Endothelial cell of umbilical vein (primary cell): ENCODE data around the gene CEP70.
"Not testable (repeated sequence)": the region's sequence is repeated elsewhere in the genome, so short reads cannot be mapped to it uniquely, and the experiment has no call there.

Experiments
- CTCF ChIP-seq, 2 donors: IDR thresholded peaks; 1 replicate in 1 of 2; 2 replicates in 1 of 2; pipeline ENCODE4 v1.5.1; 2011; ENCODE audit warnings: low read length in 2 of 2, mild to moderate bottlenecking in 2 of 2, moderate library complexity in 2 of 2, control low read depth in 1 of 2, inconsistent platforms in 1 of 2, low read depth in 1 of 2; ENCODE audit not compliant: insufficient read depth in 1 of 2; ENCODE audit errors: extremely low read depth in 1 of 2
- GATA2 ChIP-seq: IDR thresholded peaks from 2 replicates; pipeline ENCODE4 v1.7.0; 2011; ENCODE audit warnings: low read depth, mild to moderate bottlenecking, moderate library complexity, mixed read lengths, low read length; ENCODE audit not compliant: insufficient read length, insufficient read depth
- POLR2AphosphoS5 ChIP-seq: IDR thresholded peaks from 2 replicates; pipeline ENCODE4 v1.6.1; 2012; ENCODE audit warnings: low read depth, mild to moderate bottlenecking, control low read depth, low read length, moderate library complexity; ENCODE audit not compliant: insufficient read depth

GRCh38 chr3:138562902-138563301 is 31.2 kb downstream of the CEP70 start:
- TF ChIP-seq CTCF (IDR thresholded peaks at IDR 0.05; ENCODE audit: extremely low read depth in 1 of 2, insufficient read depth in 1 of 2, low read depth in 1 of 2, low read length in 2 of 2); GATA2; POLR2AphosphoS5: not testable (repeated sequence)
